Stimulated activated CD4-positive, alpha-beta T cell treated with anti-CD3 and anti-CD28 coated beads, Interleukin-4, amount 100 ng/mL, for 24 hours (primary cell): Measurements from ENCODE around the gene BRINP3.
"Not testable (repeated sequence)": the region's sequence is repeated elsewhere in the genome, so short reads cannot be mapped to it uniquely, and the experiment has no call there.

ENCODE experiments used
- DNase-seq: peaks from one replicate; pipeline ENCODE4 v3.0.0-alpha.2; 2020

The BRINP3 gene

GRCh38 chr1:190176776-190177175 lies 300.9 kb downstream of the BRINP3 start:
- no peak for DNase-seq

GRCh38 chr1:190175320-190175719 lies 302.3 kb downstream of the BRINP3 start:
- no peak for DNase-seq

- no peak for DNase-seq
Measured at GRCh38 chr1:190172651-190173430, 304.8 kb downstream of the BRINP3 start.

GRCh38 chr1:190170321-190170720 lies 307.3 kb downstream of the BRINP3 start:
- DNase-seq, result no peak

- no peak for DNase-seq
Measured at GRCh38 chr1:190169311-190170067, 308.2 kb downstream of the BRINP3 start.

GRCh38 chr1:190168893-190169280 lies 308.8 kb downstream of the BRINP3 start:
- DNase-seq, result no peak

GRCh38 chr1:190168116-190168892 lies 309.4 kb downstream of the BRINP3 start:
- DNase-seq, result no peak

- DNase-seq, result no peak
Measured at GRCh38 chr1:190159146-190159545, 318.5 kb downstream of the BRINP3 start.

- DNase-seq, result no peak
Measured at GRCh38 chr1:190154744-190155143, 322.9 kb downstream of the BRINP3 start.

- DNase-seq, result no peak
Measured at GRCh38 chr1:190147616-190148015, 330.0 kb downstream of the BRINP3 start.

GRCh38 chr1:190144650-190145049 lies 333.0 kb downstream of the BRINP3 start:
- no peak for DNase-seq

- no peak for DNase-seq
Measured at GRCh38 chr1:190140644-190141043, 337.0 kb downstream of the BRINP3 start.

GRCh38 chr1:190138702-190139101 lies 339.0 kb downstream of the BRINP3 start:
- no peak for DNase-seq

GRCh38 chr1:190138266-190138665 lies 339.4 kb downstream of the BRINP3 start:
- no peak for DNase-seq

- DNase-seq, result no peak
Measured at GRCh38 chr1:190129366-190129765, 348.3 kb downstream of the BRINP3 start.

- no peak for DNase-seq
Measured at GRCh38 chr1:190126728-190127127, 350.9 kb downstream of the BRINP3 start.

GRCh38 chr1:190124068-190124467 lies 353.6 kb downstream of the BRINP3 start:
- no peak for DNase-seq

- not testable (repeated sequence) for DNase-seq
Measured at GRCh38 chr1:190120564-190120963, 357.1 kb downstream of the BRINP3 start.

GRCh38 chr1:190119683-190120082 lies 358.0 kb downstream of the BRINP3 start:
- no peak for DNase-seq

GRCh38 chr1:190116921-190117320 lies 360.7 kb downstream of the BRINP3 start:
- no peak for DNase-seq

GRCh38 chr1:190104961-190105360 lies 372.7 kb downstream of the BRINP3 start:
- DNase-seq, result no peak

- DNase-seq, result no peak
Measured at GRCh38 chr1:190102757-190103326, 374.8 kb downstream of the BRINP3 start.

- no peak for DNase-seq
Measured at GRCh38 chr1:190101756-190102155, 375.9 kb downstream of the BRINP3 start.
